ENCODE data around the gene RBM20.

DNA sequence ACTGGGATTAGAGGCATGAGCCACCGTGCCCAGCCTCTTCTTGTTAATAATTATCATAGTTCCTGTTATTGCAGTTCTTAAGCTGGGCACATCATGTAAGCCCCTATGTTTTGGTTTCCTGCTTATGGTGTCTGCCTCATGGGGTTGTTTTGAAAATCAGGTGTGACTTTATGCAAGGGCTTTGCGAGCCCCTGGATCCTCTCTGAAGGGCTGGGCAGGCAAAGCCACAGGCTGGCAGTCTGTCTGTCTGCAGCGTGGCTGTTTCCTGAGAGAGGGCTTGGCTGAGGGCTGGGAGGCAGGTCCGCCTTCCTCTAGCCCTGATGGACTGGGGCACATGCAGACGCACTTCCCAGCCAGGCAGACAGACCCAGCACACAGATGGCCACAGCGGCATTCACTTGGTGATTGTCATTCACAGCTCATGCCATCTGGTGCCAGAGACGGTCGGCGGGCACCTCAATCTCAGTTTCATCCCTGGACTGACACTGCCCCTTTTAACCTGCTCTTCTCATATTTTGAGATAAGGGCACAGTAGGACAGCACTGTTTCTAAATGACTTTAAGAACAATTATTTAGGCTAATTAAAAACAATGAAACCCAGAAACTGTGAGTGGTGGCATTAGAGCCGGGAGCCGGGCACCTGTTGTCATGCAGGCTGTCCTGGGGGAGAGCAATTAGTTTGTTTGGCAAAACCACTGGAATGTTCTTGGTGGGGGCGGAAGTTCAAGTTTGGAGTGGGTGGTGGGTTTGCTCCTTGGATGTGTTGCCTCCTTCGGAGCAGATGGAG lies 35.5 kb downstream of the RBM20 start:
- TF ChIP-seq POLR2A (IDR thresholded peaks at IDR 0.05; ENCODE audit: low read depth, low read length) (no peak), SMC3 (IDR thresholded peaks at IDR 0.05; ENCODE audit: low read depth, low read length) (no peak), CEBPB (IDR thresholded peaks at IDR 0.05; ENCODE audit: low read depth, low read length) (no peak)
- TF ChIP-seq, protein P1, sequence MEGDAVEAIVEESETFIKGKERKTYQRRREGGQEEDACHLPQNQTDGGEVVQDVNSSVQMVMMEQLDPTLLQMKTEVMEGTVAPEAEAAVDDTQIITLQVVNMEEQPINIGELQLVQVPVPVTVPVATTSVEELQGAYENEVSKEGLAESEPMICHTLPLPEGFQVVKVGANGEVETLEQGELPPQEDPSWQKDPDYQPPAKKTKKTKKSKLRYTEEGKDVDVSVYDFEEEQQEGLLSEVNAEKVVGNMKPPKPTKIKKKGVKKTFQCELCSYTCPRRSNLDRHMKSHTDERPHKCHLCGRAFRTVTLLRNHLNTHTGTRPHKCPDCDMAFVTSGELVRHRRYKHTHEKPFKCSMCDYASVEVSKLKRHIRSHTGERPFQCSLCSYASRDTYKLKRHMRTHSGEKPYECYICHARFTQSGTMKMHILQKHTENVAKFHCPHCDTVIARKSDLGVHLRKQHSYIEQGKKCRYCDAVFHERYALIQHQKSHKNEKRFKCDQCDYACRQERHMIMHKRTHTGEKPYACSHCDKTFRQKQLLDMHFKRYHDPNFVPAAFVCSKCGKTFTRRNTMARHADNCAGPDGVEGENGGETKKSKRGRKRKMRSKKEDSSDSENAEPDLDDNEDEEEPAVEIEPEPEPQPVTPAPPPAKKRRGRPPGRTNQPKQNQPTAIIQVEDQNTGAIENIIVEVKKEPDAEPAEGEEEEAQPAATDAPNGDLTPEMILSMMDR (conservative IDR thresholded peaks at IDR 0.05; ENCODE audit: low read depth, low read length): no peak
